ENCODE measurements around the gene L1CAM.

DNA sequence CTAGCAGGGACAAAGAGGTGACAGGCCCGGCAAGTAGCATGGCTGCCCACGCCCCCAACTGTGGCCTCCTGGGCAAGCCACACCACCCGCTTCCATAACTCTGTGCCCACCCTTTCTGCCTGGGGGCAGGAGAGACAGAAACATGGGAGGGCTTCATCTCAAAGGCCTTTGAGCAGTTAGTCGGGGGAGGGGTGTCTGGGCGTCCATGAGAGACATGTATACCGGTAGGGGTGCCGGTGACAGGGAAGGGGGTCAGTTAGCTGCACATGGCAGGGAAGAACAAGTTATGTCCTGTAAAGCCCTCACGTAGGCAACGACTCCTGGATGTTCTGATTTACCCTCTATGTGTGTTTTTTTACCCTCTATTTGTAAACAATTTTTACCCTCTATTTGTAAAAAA, 64.9 kb downstream of the L1CAM start:
- TF ChIP-seq CTCF (IDR thresholded peaks at IDR 0.05) (no peak), ZFX (IDR thresholded peaks at IDR 0.05; ENCODE audit: borderline replicate concordance) (no peak)

Measured in 22Rv1 (cell line).